Measurements from ENCODE around the gene TMEM204.

- TF ChIP-seq CTCF (IDR thresholded peaks at IDR 0.05) (no peak), POLR2A (IDR thresholded peaks at IDR 0.05; ENCODE audit: low read depth) (no peak), POLR2AphosphoS5 (IDR thresholded peaks at IDR 0.05) (no peak), EP300 (IDR thresholded peaks at IDR 0.05) (no peak)
Observed at GRCh38 chr16:1542166-1542500, 8.7 kb downstream of the TMEM204 start.
